Measurements from ENCODE around the gene SMC1B. TPM values are rescaled to one million over a fixed set of nuclear protein-coding genes. Genes with fewer than 3 reads are reported as not detected.

SMC1B gene
- total RNA-seq, 1 donor from 2014 or later = not detected

DNA sequence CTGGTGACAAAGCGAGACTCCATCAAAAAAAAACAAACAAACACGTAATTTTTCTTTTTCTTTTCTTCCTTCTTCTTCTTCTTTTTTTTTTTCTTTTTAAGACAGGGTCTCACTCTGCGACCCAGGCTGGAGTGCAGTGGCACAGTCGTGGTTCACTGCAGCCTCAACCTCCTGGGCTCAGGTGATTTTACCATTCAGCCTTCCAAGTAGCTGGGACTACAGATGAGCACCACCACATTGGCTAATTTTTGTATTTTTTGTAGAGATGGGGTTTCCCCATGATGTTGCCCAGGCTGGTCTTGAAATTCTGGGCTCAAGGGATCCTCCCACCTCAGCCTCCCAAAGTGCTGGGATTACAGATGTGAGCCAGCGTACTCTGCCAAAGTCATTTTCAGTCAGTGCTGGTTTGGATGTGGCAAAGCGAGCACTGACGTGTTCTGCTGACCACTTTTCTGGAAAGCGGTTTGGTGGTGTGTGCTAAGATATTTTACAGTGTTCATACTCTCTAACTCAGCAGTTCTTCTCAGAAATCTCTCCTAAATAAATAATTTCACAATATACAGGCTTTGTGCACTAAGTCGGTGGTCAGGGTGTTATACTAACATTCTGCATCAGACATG lies 92.9 kb downstream of the SMC1B start:
- no peak for DNase-seq
- Histone ChIP-seq H3K36me3 (peaks cover 17% of the 10 kb centered on the region), H3K9me3 (replicated peaks) (no peaks in the 10 kb centered on the region), H3K27me3 (ENCODE audit: low read depth) (no peaks in the 10 kb centered on the region), H3K4me1 (peaks cover 76% of the 10 kb centered on the region), H3K4me3 (no peak overlapping the region), H3K27ac (replicated peaks) (peak overlapping the region; percentile 82)
- TF ChIP-seq, protein P1, sequence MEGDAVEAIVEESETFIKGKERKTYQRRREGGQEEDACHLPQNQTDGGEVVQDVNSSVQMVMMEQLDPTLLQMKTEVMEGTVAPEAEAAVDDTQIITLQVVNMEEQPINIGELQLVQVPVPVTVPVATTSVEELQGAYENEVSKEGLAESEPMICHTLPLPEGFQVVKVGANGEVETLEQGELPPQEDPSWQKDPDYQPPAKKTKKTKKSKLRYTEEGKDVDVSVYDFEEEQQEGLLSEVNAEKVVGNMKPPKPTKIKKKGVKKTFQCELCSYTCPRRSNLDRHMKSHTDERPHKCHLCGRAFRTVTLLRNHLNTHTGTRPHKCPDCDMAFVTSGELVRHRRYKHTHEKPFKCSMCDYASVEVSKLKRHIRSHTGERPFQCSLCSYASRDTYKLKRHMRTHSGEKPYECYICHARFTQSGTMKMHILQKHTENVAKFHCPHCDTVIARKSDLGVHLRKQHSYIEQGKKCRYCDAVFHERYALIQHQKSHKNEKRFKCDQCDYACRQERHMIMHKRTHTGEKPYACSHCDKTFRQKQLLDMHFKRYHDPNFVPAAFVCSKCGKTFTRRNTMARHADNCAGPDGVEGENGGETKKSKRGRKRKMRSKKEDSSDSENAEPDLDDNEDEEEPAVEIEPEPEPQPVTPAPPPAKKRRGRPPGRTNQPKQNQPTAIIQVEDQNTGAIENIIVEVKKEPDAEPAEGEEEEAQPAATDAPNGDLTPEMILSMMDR (IDR thresholded peaks at IDR 0.05; ENCODE audit: borderline replicate concordance) = no peak
- intact Hi-C loops (cut with micrococcal nuclease) = no loop called here

- Histone ChIP-seq H3K9me3 (replicated peaks) (no peaks in the 10 kb centered on the region), H3K4me1 (peaks cover 69% of the 10 kb centered on the region), H3K36me3 (peaks cover 14% of the 10 kb centered on the region), H3K27ac (replicated peaks) (peak overlapping the region; percentile 82), H3K4me3 (no peak overlapping the region), H3K27me3 (ENCODE audit: low read depth) (no peaks in the 10 kb centered on the region)
- DNase-seq = peak; percentile 45
- TF ChIP-seq, protein P1 (IDR thresholded peaks at IDR 0.05; ENCODE audit: borderline replicate concordance) = no peak
- intact Hi-C loops (cut with micrococcal nuclease) = no loop called here
Observed at GRCh38 chr22:45319324-45319685, 94.1 kb downstream of the SMC1B start.

- peak overlapping the region; percentile 37 for H3K4me3 ChIP-seq
- peaks cover 8% of the 10 kb centered on the region for H3K36me3 ChIP-seq
- no peaks in the 10 kb centered on the region for H3K9me3 ChIP-seq (replicated peaks)
- H3K27me3 ChIP-seq (ENCODE audit: low read depth) = no peaks in the 10 kb centered on the region
- TF ChIP-seq, protein P1 (IDR thresholded peaks at IDR 0.05; ENCODE audit: borderline replicate concordance) = no peak
- no peak for DNase-seq
- H3K27ac ChIP-seq (replicated peaks) = peak overlapping the region; percentile 82
- peaks cover 69% of the 10 kb centered on the region for H3K4me1 ChIP-seq
- intact Hi-C loops (cut with micrococcal nuclease) = no loop called here
Observed at GRCh38 chr22:45318558-45319323, 94.7 kb downstream of the SMC1B start.

DNA sequence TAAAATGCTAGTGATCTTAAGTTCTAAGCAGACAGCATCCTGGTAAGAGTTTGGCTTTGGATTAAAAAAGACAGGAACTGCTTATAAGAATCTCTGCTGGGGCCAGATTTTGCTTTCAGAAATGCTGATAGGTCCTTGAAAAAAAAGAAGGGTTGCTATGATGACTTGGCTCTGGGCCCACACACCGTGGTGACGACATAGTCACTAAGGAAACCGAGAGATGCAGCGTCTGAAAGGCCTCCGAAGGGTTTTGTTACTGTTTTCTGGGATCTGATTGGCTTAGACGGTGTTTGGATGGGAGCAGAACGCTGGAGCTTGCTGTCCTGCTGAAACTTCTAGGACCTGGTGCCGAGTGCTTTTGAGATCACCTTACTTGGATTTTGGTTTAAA lies 95.2 kb downstream of the SMC1B start:
- peak; percentile 78 for DNase-seq
- TF ChIP-seq, protein P1 (IDR thresholded peaks at IDR 0.05; ENCODE audit: borderline replicate concordance) = no peak
- H3K4me1 ChIP-seq = peaks cover 71% of the 10 kb centered on the region
- H3K27me3 ChIP-seq (ENCODE audit: low read depth) = no peaks in the 10 kb centered on the region
- H3K27ac ChIP-seq (replicated peaks) = peak overlapping the region; percentile 82
- H3K9me3 ChIP-seq (replicated peaks) = no peaks in the 10 kb centered on the region
- H3K4me3 ChIP-seq = peak overlapping the region; percentile 37
- H3K36me3 ChIP-seq = peaks cover 2% of the 10 kb centered on the region
- intact Hi-C loops (cut with micrococcal nuclease) = no loop called here

DNA sequence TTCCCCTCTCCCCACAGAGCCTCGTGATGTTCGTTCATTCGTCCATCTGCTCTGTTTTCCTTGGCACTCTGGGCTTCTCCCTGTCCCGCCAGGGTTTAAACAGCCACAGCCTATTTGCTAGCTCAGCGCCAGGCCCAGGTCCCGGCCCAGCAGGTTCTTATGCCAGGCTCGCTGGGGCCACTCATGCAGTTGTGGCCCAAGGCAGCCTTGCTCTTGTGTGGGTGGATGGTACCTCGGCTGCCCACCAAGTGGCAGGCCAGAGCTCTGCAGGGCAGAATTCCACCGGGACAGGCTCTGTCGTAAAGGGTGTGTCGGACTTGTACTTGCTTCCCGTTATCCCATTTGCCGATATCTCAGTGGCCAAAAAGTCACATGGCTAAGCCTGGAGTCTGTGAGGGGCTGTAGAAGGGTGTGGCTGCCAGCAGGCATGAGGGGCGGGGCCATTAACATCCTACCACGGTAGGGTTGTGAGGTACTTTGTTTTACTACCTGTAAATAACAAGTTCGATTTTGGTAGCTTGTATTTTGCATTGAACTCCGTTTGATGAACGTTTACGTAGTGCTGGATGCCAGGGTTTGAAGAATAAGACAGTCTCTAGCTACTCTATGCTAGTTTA lies 95.7 kb downstream of the SMC1B start:
- Histone ChIP-seq H3K9me3 (replicated peaks) (no peaks in the 10 kb centered on the region), H3K4me1 (peaks cover 71% of the 10 kb centered on the region), H3K27me3 (ENCODE audit: low read depth) (no peaks in the 10 kb centered on the region), H3K27ac (replicated peaks) (peak overlapping the region; percentile 82), H3K4me3 (peak overlapping the region; percentile 37), H3K36me3 (no peaks in the 10 kb centered on the region)
- TF ChIP-seq, protein P1 (IDR thresholded peaks at IDR 0.05; ENCODE audit: borderline replicate concordance) = peak; percentile 58
- DNase-seq = peak; percentile 50
- intact Hi-C loops (cut with micrococcal nuclease) = no loop called here
